GM10266 (cell line): ENCODE results near the gene KLK10.

ENCODE experiments used
- DNase-seq: peaks from one replicate; pipeline ENCODE4 v3.0.0; 2012; ENCODE audit errors: extremely low spot score
- TF ChIP-seq, protein P1 (sequence below): IDR thresholded peaks from 2 replicates; pipeline ENCODE4 v1.5.1; 2012; ENCODE audit warnings: mild to moderate bottlenecking, low read depth; ENCODE audit not compliant: control insufficient read depth, insufficient read depth; ENCODE audit errors: missing control alignments

The KLK10 gene

DNA sequence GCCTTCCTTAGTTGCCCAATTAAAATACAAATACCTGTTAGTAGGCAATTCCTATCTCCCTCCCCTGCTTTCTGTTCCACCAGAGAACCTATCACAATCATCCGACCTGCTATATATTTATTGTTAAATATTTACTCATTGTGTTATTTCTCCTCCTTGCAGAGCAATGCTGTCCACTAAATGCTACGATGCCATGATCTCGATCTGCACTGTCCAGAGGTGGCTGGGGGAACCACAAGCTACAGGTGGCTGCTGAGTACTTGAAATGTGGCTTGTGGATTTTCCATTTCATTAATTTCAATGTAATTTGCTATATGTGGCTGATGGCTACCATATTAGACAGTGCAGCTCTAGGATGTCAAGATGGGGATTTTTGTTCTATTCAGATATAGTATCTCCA is 55.2 kb downstream of the KLK10 start:
- no peak for DNase-seq
- TF ChIP-seq, protein P1, sequence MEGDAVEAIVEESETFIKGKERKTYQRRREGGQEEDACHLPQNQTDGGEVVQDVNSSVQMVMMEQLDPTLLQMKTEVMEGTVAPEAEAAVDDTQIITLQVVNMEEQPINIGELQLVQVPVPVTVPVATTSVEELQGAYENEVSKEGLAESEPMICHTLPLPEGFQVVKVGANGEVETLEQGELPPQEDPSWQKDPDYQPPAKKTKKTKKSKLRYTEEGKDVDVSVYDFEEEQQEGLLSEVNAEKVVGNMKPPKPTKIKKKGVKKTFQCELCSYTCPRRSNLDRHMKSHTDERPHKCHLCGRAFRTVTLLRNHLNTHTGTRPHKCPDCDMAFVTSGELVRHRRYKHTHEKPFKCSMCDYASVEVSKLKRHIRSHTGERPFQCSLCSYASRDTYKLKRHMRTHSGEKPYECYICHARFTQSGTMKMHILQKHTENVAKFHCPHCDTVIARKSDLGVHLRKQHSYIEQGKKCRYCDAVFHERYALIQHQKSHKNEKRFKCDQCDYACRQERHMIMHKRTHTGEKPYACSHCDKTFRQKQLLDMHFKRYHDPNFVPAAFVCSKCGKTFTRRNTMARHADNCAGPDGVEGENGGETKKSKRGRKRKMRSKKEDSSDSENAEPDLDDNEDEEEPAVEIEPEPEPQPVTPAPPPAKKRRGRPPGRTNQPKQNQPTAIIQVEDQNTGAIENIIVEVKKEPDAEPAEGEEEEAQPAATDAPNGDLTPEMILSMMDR, result no peak

DNA sequence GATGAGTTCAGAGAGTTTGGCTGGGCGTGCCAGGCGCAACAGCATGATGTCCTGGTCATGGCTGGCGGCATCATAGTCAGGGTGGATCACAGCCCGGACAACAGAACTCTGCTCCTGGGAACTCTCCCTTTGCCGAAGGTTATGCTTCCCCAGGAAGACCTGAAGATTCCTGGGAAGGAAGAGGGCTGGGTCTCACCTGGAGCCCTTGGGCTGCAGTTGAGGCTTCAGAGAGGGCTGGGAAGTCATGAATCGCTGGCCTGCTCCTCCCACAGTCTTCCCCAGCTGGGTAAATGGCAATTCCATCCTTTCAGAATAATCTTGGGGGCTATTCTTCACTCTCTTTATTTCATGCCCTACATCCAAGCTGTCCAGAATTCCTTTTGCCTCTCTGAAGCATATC is 56.1 kb downstream of the KLK10 start:
- TF ChIP-seq, protein P1, result no peak

More for the DNA sequence above, 56.1 kb downstream of the KLK10 start:
- no peak for DNase-seq
